HG03025 (cell line): ENCODE measurements around the gene WNK4.
A peak's percentile ranks its signal among the peaks of the same experiment; 100 is the strongest.

ENCODE experiments used
- ATAC-seq: cut with Tn5 transposase; IDR thresholded peaks from one replicate; pipeline ENCODE4 v1.9.1; 2021; ENCODE audit warnings: mild to moderate bottlenecking, moderate library complexity; ENCODE audit not compliant: unreplicated experiment, low FRiP score

WNK4 gene

DNA sequence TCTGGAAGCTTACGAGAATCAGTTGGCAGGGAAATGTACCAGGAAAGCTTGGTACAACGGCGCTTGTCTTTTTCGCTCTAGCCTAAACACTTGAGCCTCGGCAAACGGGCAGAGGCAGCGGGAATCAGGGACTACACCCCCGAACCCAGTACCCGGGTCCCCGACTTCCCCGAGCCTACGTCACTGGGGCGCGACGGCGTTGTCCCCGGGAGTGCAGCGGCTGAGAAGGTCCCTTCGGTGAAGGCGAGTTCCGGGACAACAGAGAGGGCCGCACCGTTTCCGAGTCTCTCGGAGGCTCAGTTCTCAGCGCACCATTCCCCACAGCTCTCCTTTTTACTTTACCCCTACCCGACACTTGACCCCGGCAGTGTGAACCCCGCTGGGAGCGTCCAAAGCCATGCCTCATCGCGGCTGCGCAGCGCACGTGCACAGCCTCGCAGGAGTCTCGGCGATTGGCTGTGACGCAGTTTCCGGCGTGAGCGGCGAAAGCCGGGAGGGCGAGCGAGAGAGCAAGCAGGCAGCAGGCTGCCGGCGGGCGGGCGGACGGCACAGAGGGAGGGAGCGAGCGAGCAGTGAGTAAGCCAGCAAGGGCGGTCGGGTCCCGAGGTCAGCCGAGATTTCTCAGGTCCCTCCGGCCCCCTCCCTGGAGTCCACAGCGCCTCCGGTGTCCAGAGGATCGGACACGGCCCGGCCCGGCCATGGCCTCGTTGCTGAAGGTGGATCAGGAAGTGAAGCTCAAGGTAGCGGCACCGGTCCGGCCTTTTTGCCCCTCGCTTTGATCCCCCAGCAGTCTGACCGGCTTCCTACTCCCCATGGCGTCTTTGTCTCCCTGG is 52.7 kb downstream of the WNK4 start, which contains the start of gene PSME3:
Gene PSME3 (plus strand): TSS at position 464 of the 833 bp plus-strand sequence. CDS start 235 bp downstream, at position 699.
- peak; percentile 83 for ATAC-seq

DNA sequence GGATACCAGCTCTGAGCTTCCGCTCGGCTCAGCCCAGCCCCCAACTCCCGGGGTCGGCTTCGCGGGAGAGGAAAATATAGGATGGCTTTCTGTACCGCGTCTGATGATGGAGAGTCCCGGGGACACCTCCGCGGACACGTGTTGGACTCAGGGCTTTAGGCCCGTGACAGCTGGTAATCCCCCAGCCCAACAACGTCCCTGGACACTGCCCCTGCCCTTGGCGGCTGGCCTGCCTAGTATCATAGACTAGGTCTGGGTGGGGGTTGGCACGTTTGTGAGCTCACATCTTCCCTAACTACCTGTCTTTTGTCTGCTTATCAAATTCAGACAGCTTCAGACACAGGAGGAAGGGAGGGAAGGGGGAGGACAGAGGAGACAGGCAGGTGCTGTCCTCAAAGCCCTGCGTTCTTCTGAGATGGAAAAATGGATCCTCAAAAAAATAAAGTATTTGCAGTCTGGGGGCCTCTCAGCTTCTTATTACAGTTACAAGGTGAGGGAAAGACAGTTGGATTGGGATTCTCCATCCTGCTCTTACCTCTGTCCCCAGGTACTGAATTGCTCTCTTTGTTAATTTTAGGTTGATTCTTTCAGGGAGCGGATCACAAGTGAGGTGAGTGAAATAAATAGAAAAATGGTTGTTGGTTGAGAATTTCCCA is 53.5 kb downstream of the WNK4 start:
- ATAC-seq, result peak; percentile 5

DNA sequence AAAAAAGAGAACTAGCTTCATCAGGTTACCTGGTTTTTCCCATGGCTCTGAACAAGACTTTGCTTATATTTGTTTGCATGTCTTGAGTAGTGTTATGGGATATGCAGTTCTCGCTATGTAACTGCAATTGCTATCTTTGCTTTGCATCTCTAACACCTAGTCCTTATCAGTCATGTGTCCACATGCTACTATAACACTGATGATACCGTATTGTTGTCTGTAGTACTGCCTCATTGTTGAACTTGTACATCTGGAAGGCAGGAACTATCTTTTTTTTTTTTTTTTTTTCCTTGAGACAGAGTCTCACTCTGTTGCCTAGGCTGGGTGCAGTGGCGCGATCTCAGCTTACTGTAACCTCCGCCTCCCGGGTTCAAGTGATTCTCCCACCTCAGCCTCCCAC is 55.3 kb downstream of the WNK4 start:
- ATAC-seq, result no peak

DNA sequence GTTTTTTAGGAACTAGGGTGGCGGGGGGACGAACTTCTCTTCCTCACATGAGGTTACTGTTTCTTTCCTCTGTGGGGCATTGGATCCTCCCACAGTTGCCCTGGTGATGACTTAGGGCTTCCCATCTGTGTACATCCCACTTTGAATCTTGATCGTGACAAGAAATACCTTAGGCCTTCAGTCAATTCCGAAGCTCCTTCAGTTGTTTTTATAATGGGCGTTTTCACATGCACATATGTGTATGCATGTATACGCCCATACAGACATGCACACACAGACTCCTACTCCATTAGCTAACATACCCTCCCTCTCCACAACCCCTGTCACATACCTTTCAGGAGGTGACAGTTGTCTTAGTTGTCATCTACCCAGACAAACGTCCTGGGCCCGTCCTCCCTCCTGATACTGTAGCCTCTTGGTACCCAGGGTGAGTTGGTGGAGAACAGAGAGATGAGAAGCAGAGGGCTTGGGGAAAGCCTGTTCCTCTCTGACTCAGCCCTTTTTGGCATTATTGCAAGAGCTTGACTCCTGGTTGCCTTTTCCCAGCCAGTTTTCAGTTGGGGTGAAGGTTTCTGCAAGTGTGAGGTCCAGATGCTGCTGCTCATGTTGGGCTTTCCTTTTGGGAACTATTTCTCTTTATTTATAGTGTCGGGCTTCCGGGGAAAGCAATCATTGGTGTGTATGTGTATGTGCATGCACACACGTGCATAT is 61.7 kb downstream of the WNK4 start:
- no peak for ATAC-seq

DNA sequence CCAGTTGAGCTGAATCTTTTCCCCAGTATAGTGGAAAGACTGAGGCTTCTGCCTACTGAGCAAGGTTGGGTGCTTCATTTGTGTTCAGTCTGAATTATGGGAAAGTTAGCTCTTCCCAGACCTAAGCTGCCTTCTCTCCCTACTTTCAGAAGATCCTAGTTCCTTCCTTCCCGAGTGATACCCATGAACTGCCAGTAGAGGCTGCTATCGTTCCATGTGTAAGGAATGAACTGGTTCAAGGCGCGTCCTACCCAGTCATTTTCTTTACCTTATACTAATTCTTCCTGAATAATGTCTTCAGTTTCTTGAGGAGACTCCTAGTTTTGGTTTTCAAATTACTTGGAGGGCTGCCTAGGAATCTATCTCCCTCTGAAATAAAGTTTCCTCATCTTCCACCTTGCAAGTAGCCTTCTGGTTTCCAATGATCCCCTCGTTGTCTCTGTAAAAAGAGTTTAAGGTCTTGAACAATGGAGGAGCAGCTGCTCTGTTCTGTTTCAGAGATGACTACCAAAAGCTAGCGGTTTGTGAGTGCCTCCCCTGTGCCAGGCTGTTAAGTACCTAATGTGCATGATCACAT is 63.0 kb downstream of the WNK4 start:
- no peak for ATAC-seq

DNA sequence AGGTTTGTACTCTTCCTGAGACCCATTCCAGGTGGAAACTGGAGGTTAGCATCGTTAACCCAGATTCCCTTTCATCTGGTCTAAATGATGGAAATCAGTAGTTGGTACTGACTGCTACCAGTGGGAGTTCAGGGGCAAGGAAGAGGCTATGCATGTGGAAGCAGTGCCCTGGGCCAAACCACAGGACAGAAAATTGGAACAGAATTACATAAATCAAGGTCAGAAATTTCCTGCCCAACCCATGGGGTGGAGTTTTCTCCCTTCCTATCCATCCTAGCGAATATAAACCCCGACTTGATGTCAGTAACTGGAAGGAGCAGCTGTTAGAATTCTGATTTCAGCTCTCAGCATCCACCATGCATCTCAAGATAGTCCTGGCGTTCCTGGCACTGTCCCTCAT is 63.9 kb downstream of the WNK4 start, which contains the start of gene AOC2:
Gene AOC2 (plus strand): TSS at position 310 of the 400 bp plus-strand sequence. CDS start 47 bp downstream, at position 357.
- ATAC-seq, result no peak

DNA sequence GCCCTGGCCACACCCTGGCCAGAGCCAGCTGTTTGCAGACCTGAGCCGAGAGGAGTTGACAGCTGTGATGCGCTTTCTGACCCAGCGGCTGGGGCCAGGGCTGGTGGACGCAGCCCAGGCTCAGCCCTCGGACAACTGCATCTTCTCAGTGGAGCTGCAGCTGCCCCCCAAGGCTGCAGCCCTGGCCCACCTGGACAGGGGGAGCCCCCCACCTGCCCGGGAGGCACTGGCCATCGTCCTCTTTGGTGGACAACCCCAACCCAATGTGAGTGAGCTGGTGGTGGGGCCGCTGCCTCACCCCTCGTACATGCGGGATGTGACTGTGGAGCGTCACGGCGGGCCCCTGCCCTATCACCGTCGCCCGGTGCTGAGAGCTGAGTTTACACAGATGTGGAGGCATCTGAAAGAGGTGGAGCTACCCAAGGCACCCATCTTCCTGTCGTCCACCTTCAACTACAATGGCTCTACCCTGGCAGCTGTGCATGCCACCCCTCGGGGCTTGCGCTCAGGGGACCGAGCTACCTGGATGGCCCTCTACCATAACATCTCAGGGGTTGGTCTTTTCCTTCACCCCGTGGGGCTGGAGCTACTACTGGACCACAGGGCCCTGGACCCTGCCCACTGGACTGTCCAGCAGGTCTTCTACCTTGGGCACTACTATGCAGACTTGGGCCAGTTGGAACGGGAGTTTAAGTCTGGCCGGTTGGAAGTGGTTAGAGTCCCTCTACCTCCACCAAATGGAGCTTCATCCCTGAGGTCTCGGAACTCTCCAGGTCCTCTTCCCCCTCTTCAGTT is 64.5 kb downstream of the WNK4 start:
- ATAC-seq, result no peak

DNA sequence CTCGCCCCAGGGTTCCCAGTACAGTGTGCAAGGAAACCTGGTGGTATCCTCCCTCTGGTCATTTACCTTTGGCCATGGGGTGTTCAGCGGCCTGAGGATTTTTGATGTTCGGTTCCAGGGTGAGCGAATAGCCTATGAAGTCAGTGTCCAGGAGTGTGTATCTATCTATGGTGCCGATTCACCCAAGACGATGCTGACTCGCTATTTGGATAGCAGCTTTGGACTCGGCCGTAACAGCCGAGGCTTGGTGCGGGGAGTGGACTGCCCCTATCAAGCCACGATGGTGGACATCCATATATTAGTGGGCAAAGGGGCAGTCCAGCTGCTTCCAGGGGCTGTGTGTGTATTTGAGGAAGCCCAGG is 65.1 kb downstream of the WNK4 start:
- ATAC-seq, result no peak

DNA sequence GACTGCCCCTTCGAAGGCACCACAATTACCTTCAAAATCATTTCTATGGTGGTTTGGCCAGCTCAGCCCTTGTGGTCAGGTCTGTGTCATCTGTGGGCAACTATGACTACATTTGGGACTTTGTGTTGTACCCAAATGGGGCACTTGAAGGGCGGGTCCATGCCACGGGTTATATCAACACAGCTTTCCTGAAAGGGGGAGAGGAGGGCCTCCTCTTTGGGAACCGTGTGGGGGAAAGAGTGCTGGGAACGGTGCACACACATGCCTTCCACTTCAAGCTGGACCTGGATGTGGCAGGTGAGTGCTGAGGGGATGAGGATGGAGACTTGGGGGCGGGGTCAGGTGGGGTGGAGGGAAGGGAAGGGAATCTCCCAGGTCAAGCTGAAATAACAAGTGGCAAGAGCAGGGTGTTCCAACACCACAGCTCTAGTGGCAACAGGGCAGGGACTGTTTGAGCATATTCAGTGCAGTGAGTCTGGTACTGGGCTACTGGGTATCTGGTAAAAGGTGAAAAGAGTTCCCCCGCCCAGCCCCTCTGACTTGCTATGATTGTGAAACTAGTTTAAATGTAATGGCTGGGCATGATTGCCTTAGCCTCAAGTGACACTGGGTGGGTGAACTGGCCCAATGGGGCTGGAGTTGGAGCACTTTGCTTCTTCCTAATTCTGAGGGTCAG is 65.6 kb downstream of the WNK4 start:
- ATAC-seq, result no peak
